WTC11 (cell line): ENCODE results near the gene ASB2. TPM values are rescaled to one million over a fixed set of nuclear protein-coding genes. Genes with fewer than 3 reads are reported as not detected.

ENCODE experiments used
- ATAC-seq: fragments of 200-7000 bp; cut with Tn5 transposase; 2 replicates; pipeline ENCODE4 v1.10.0; 2021; ENCODE audit warnings: mild to moderate bottlenecking, moderate library complexity
- CTCF ChIA-PET: fragments of 300-600 bp; sonication (Branson Sonifier 250); formaldehyde crosslinking; loops from one replicate; lab custom pipeline; 2021; ENCODE audit warnings: antibody characterized with exemption; lab: Charles Lee
- POLR2A ChIA-PET: fragments of 350-600 bp; sonication (Branson Sonifier 250); formaldehyde crosslinking; loops from one replicate; lab custom pipeline; 2021; ENCODE audit warnings: antibody characterized with exemption; lab: Charles Lee
- DNase-seq: peaks from one replicate; pipeline ENCODE4 v3.0.0; 2021; ENCODE audit warnings: low spot score
- H3K27ac Mint-ChIP-seq: 2 replicates; pipeline ENCODE4 v1.8.0; 2021; ENCODE audit warnings: mixed read lengths
- H3K27me3 Mint-ChIP-seq: 2 replicates; pipeline ENCODE4 v1.8.0; 2021; ENCODE audit warnings: low read depth, mild to moderate bottlenecking, moderate library complexity, mixed read lengths
- H3K36me3 Mint-ChIP-seq: 2 replicates; pipeline ENCODE4 v1.8.0; 2021; ENCODE audit warnings: mixed read lengths
- H3K4me1 Mint-ChIP-seq: 2 replicates; pipeline ENCODE4 v1.8.0; 2022; ENCODE audit warnings: mixed read lengths
- H3K4me3 Mint-ChIP-seq: 2 replicates; pipeline ENCODE4 v1.8.0; 2021; ENCODE audit warnings: mild to moderate bottlenecking, moderate library complexity, mixed read lengths
- H3K9me3 Mint-ChIP-seq: 2 replicates; pipeline ENCODE4 v1.8.0; 2021; ENCODE audit warnings: mixed read lengths
- AR ChIP-seq: fragments of 250-450 bp; sonication (Bioruptor Pico); IDR thresholded peaks from 2 replicates; pipeline ENCODE4 v1.9.0; 2021; ENCODE audit warnings: mild to moderate bottlenecking
- ATF1 ChIP-seq: sonication (generic); formaldehyde crosslinking; IDR thresholded peaks from 2 replicates; pipeline ENCODE4 v1.8.1; 2023; ENCODE audit warnings: mild to moderate bottlenecking, moderate library complexity, missing genetic modification reagents
- CREB1 ChIP-seq: sonication (generic); formaldehyde crosslinking; IDR thresholded peaks from 2 replicates; pipeline ENCODE4 v1.8.0; 2023; ENCODE audit warnings: mild to moderate bottlenecking, missing genetic modification reagents
- ESRRA ChIP-seq: sonication (generic); formaldehyde crosslinking; IDR thresholded peaks from 2 replicates; pipeline ENCODE4 v1.8.1; 2022; ENCODE audit warnings: mild to moderate bottlenecking, missing genetic modification reagents, borderline replicate concordance
- FOXK1 ChIP-seq: sonication (generic); formaldehyde crosslinking; IDR thresholded peaks from 2 replicates; pipeline ENCODE4 v1.8.0; 2022; ENCODE audit warnings: mild to moderate bottlenecking, moderate library complexity, missing genetic modification reagents
- FOXP1 ChIP-seq: sonication (generic); formaldehyde crosslinking; IDR thresholded peaks from 2 replicates; pipeline ENCODE4 v1.8.0; 2022; ENCODE audit warnings: missing genetic modification reagents, mild to moderate bottlenecking, moderate library complexity, borderline replicate concordance
- HMGA2 ChIP-seq: fragments of 250-450 bp; sonication (Bioruptor Pico); IDR thresholded peaks from 2 replicates; pipeline ENCODE4 v1.4.0; 2021; ENCODE audit warnings: mild to moderate bottlenecking, moderate library complexity
- JUN ChIP-seq: sonication (generic); formaldehyde crosslinking; IDR thresholded peaks from 2 replicates; pipeline ENCODE4 v1.8.0; 2023; ENCODE audit warnings: mild to moderate bottlenecking, missing genetic modification reagents
- NFATC4 ChIP-seq: fragments of 250-450 bp; sonication (Bioruptor Pico); IDR thresholded peaks from 2 replicates; pipeline ENCODE4 v1.9.0; 2021; ENCODE audit warnings: mild to moderate bottlenecking
- NFYB ChIP-seq: sonication (generic); formaldehyde crosslinking; conservative IDR thresholded peaks from 2 replicates; pipeline ENCODE4 v1.8.0; 2022; ENCODE audit warnings: low read depth, missing genetic modification reagents
- RELA ChIP-seq: sonication (generic); formaldehyde crosslinking; IDR thresholded peaks from 2 replicates; pipeline ENCODE4 v1.8.1; 2022; ENCODE audit warnings: missing genetic modification reagents, mild to moderate bottlenecking, borderline replicate concordance
- TEAD4 ChIP-seq: sonication (generic); formaldehyde crosslinking; IDR thresholded peaks from 2 replicates; pipeline ENCODE4 v1.8.0; 2022; ENCODE audit warnings: mild to moderate bottlenecking, missing genetic modification reagents
- USF2 ChIP-seq: sonication (generic); formaldehyde crosslinking; IDR thresholded peaks from 2 replicates; pipeline ENCODE4 v1.8.1; 2023; ENCODE audit warnings: mild to moderate bottlenecking, missing genetic modification reagents, moderate library complexity
- ZNF263 ChIP-seq: sonication (generic); formaldehyde crosslinking; IDR thresholded peaks from 2 replicates; pipeline ENCODE4 v1.8.1; 2022; ENCODE audit warnings: low read depth, mild to moderate bottlenecking, moderate library complexity, missing genetic modification reagents
- ZNF317 ChIP-seq: sonication (generic); formaldehyde crosslinking; IDR thresholded peaks from 2 replicates; pipeline ENCODE4 v1.8.1; 2023; ENCODE audit warnings: low read depth, mild to moderate bottlenecking, moderate library complexity, missing genetic modification reagents, borderline replicate concordance
- ZNF425 ChIP-seq: fragments of 250-450 bp; sonication (Bioruptor Pico); conservative IDR thresholded peaks from 2 replicates; pipeline ENCODE4 v1.9.0; 2021; ENCODE audit warnings: mild to moderate bottlenecking
- total RNA-seq: library from RNA; stranded (reverse); gene quantifications from 3 replicates; pipeline ENCODE4 v1.2.3, GENCODE V29; 2021
- TF ChIP-seq, protein P1 (sequence below): sonication (generic); formaldehyde crosslinking; IDR thresholded peaks from 2 replicates; pipeline ENCODE4 v1.8.1; 2022; ENCODE audit warnings: missing genetic modification reagents, borderline replicate concordance
- TF ChIP-seq, protein P2 (sequence below): sonication (generic); formaldehyde crosslinking; IDR thresholded peaks from 2 replicates; pipeline ENCODE4 v1.8.0; 2022; ENCODE audit warnings: mild to moderate bottlenecking, missing genetic modification reagents

Gene ASB2
- total RNA-seq, 1 experiment from 2014 or later: 0.37 TPM

DNA sequence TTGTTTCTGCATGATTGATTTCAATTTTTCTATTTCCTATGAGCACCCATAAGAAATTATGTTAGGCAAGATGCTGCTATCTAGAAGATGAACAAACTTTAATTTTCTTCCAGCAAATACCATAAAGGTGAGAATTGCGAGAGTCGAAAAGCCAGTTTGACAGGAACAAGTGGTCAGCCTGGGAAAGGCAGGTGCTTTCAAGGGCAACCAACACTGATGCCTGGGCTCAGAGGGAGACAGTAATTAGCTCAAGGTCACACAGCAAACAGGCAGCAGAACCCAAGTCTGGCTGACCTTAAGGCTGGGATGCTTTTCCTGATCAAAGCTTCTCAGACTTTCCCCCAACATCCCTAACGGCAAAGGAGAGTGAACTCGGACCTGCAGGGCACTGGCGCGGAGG lies 43.0 kb upstream of the ASB2 start:
- TF ChIP-seq ATF1 (CRISPR knock-in tag): no peak
- no peak for TF ChIP-seq FOXK1 (CRISPR knock-in tag)
- TF ChIP-seq ZNF263 (CRISPR knock-in tag): no peak
- no peak for TF ChIP-seq ESRRA (CRISPR knock-in tag)
- no peak for TF ChIP-seq NFYB (CRISPR knock-in tag)
- TF ChIP-seq, protein P1, sequence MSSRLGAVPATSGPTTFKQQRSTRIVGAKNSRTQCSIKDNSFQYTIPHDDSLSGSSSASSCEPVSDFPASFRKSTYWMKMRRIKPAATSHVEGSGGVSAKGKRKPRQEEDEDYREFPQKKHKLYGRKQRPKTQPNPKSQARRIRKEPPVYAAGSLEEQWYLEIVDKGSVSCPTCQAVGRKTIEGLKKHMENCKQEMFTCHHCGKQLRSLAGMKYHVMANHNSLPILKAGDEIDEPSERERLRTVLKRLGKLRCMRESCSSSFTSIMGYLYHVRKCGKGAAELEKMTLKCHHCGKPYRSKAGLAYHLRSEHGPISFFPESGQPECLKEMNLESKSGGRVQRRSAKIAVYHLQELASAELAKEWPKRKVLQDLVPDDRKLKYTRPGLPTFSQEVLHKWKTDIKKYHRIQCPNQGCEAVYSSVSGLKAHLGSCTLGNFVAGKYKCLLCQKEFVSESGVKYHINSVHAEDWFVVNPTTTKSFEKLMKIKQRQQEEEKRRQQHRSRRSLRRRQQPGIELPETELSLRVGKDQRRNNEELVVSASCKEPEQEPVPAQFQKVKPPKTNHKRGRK (CRISPR knock-in tag): no peak
- no peak for TF ChIP-seq TEAD4 (CRISPR knock-in tag)
- TF ChIP-seq, protein P2, sequence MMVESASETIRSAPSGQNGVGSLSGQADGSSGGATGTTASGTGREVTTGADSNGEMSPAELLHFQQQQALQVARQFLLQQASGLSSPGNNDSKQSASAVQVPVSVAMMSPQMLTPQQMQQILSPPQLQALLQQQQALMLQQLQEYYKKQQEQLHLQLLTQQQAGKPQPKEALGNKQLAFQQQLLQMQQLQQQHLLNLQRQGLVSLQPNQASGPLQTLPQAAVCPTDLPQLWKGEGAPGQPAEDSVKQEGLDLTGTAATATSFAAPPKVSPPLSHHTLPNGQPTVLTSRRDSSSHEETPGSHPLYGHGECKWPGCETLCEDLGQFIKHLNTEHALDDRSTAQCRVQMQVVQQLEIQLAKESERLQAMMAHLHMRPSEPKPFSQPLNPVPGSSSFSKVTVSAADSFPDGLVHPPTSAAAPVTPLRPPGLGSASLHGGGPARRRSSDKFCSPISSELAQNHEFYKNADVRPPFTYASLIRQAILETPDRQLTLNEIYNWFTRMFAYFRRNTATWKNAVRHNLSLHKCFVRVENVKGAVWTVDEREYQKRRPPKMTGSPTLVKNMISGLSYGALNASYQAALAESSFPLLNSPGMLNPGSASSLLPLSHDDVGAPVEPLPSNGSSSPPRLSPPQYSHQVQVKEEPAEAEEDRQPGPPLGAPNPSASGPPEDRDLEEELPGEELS: no peak
- TF ChIP-seq HMGA2 (CRISPR knock-in tag): no peak
- no peak for TF ChIP-seq ZNF317
- no peak for TF ChIP-seq CREB1
- no peak for TF ChIP-seq ZNF425
- TF ChIP-seq FOXP1: no peak
- no peak for TF ChIP-seq AR (CRISPR knock-in tag)
- no peak for TF ChIP-seq JUN (CRISPR knock-in tag)
- no peak for TF ChIP-seq NFATC4
- no peak for TF ChIP-seq USF2 (CRISPR knock-in tag)
- TF ChIP-seq RELA (CRISPR knock-in tag): no peak
- no peaks in the 10 kb centered on the region for H3K9me3 Mint-ChIP-seq
- no peak overlapping the region for H3K27ac Mint-ChIP-seq
- CTCF ChIA-PET: interaction anchor here (1.0 to 5.0 kb wide), 5 partner anchors 14 to 117 kb away, joined by 3 to 34 read pairs (median 3); no protein-coding TSS in a partner anchor
- no peaks in the 10 kb centered on the region for H3K36me3 Mint-ChIP-seq
- no peak overlapping the region for H3K4me3 Mint-ChIP-seq
- peaks cover 31% of the 10 kb centered on the region for H3K4me1 Mint-ChIP-seq
- DNase-seq (no peak), ATAC-seq (no peak)
- POLR2A ChIA-PET: no interaction called here
- H3K27me3 Mint-ChIP-seq: no peaks in the 10 kb centered on the region
